Astrocyte (in vitro differentiated cells and primary cell): ENCODE measurements around the gene TTC7B. TPM values are rescaled to one million over a fixed set of nuclear protein-coding genes. Genes with fewer than 3 reads are reported as not detected.

Source experiments
- DNase-seq: peaks from one replicate; pipeline ENCODE4 v3.0.0-alpha.2; 2010; ENCODE audit warnings: low read depth
- FAIRE-seq: peaks from 2 replicates; lab custom pipeline; 2011; peaks lifted over from hg19 to GRCh38; lab: Jason Lieb, UNC
- H2AFZ ChIP-seq: 2 replicates; pipeline ENCODE4 v1.6.0; 2012; ENCODE audit warnings: low read depth, low read length, inconsistent platforms
- H3K27ac ChIP-seq: 2 replicates; pipeline ENCODE4 v1.5.1; 2011; ENCODE audit warnings: low read depth, low read length, inconsistent platforms
- H3K27me3 ChIP-seq: 2 replicates; pipeline ENCODE4 v1.6.0; 2011; ENCODE audit warnings: low read length, inconsistent platforms; ENCODE audit not compliant: insufficient read depth
- H3K36me3 ChIP-seq: 2 replicates; pipeline ENCODE4 v1.5.1; 2011; ENCODE audit warnings: low read length, inconsistent platforms; ENCODE audit not compliant: insufficient read depth
- H3K4me1 ChIP-seq: 2 replicates; pipeline ENCODE4 v1.5.1; 2011; ENCODE audit warnings: low read length, inconsistent platforms; ENCODE audit not compliant: insufficient read depth
- H3K4me2 ChIP-seq: 2 replicates; pipeline ENCODE4 v1.6.0; 2012; ENCODE audit warnings: low read length, inconsistent platforms
- H3K4me3 ChIP-seq: 2 replicates; pipeline ENCODE4 v1.5.1; 2011; ENCODE audit warnings: low read depth, mild to moderate bottlenecking, low read length, inconsistent platforms; ENCODE audit not compliant: insufficient read depth
- H3K79me2 ChIP-seq: 2 replicates; pipeline ENCODE4 v1.6.0; 2012; ENCODE audit warnings: mild to moderate bottlenecking, low read length, inconsistent platforms; ENCODE audit not compliant: insufficient read depth
- H3K9ac ChIP-seq: 2 replicates; pipeline ENCODE4 v1.6.0; 2012; ENCODE audit warnings: mild to moderate bottlenecking, low read length, inconsistent platforms
- H3K9me3 ChIP-seq: 2 replicates; pipeline ENCODE4 v1.5.1; 2012; ENCODE audit warnings: low read depth, mild to moderate bottlenecking, low read length, inconsistent platforms; ENCODE audit not compliant: insufficient read depth
- H4K20me1 ChIP-seq: 2 replicates; pipeline ENCODE4 v1.6.0; 2012; ENCODE audit warnings: low read length, inconsistent platforms; ENCODE audit not compliant: insufficient read depth
- H3K27ac Mint-ChIP-seq: one replicate; pipeline ENCODE4 v1.8.0; 2021; ENCODE audit warnings: mild to moderate bottlenecking, mixed read lengths; ENCODE audit not compliant: unreplicated experiment
- H3K27me3 Mint-ChIP-seq: one replicate; pipeline ENCODE4 v1.8.0; 2021; ENCODE audit warnings: low read depth, mixed read lengths; ENCODE audit not compliant: unreplicated experiment
- H3K36me3 Mint-ChIP-seq: one replicate; pipeline ENCODE4 v1.8.0; 2021; ENCODE audit warnings: low read depth, mixed read lengths; ENCODE audit not compliant: unreplicated experiment
- H3K4me1 Mint-ChIP-seq: one replicate; pipeline ENCODE4 v1.8.0; 2021; ENCODE audit warnings: low read depth, mixed read lengths; ENCODE audit not compliant: unreplicated experiment
- H3K4me3 Mint-ChIP-seq: one replicate; pipeline ENCODE4 v1.8.0; 2021; ENCODE audit warnings: mild to moderate bottlenecking, moderate library complexity, mixed read lengths; ENCODE audit not compliant: unreplicated experiment
- H3K9me3 Mint-ChIP-seq: one replicate; pipeline ENCODE4 v1.8.0; 2021; ENCODE audit warnings: mild to moderate bottlenecking, mixed read lengths; ENCODE audit not compliant: unreplicated experiment
- EZH2 ChIP-seq: IDR thresholded peaks from 2 replicates; pipeline ENCODE4 v1.6.1; 2012; ENCODE audit warnings: mild to moderate bottlenecking, low read length, inconsistent platforms; ENCODE audit not compliant: insufficient read depth
- total RNA-seq: library from RNA; stranded (reverse); gene quantifications from 2 replicates; pipeline ENCODE4 v1.2.1, GENCODE V29; 2021
- TF ChIP-seq, protein P1 (sequence below): IDR thresholded peaks from 2 replicates; pipeline ENCODE4 v1.5.1; 2011; ENCODE audit warnings: low read depth, mild to moderate bottlenecking, inconsistent platforms, low read length, moderate library complexity; ENCODE audit not compliant: insufficient read depth

The TTC7B gene
- total RNA-seq, 1 donor from 2014 or later = 42.1 TPM

GRCh38 chr14:90568405-90568804 is 247.8 kb downstream of the TTC7B start:
- Histone ChIP-seq H3K9me3 (no peaks in the 10 kb centered on the region), H3K27ac (no peak overlapping the region), H3K9ac (no peak overlapping the region), H2AFZ (no peak overlapping the region), H3K27me3 (no peaks in the 10 kb centered on the region), H3K4me3 (no peak overlapping the region), H3K4me1 (no peaks in the 10 kb centered on the region), H3K79me2 (no peaks in the 10 kb centered on the region), H3K4me2 (no peak overlapping the region), H3K36me3 (no peaks in the 10 kb centered on the region), H4K20me1 (no peaks in the 10 kb centered on the region)
- peaks cover 14% of the 10 kb centered on the region for H3K4me1 Mint-ChIP-seq
- FAIRE-seq (no peak), DNase-seq (no peak)
- H3K36me3 Mint-ChIP-seq = peaks cover 33% of the 10 kb centered on the region
- H3K4me3 Mint-ChIP-seq = no peak overlapping the region
- H3K9me3 Mint-ChIP-seq = peaks cover 6% of the 10 kb centered on the region
- H3K27me3 Mint-ChIP-seq = peaks cover under 1% of the 10 kb centered on the region
- H3K27ac Mint-ChIP-seq = peak overlapping the region; percentile 20
- TF ChIP-seq, protein P1, sequence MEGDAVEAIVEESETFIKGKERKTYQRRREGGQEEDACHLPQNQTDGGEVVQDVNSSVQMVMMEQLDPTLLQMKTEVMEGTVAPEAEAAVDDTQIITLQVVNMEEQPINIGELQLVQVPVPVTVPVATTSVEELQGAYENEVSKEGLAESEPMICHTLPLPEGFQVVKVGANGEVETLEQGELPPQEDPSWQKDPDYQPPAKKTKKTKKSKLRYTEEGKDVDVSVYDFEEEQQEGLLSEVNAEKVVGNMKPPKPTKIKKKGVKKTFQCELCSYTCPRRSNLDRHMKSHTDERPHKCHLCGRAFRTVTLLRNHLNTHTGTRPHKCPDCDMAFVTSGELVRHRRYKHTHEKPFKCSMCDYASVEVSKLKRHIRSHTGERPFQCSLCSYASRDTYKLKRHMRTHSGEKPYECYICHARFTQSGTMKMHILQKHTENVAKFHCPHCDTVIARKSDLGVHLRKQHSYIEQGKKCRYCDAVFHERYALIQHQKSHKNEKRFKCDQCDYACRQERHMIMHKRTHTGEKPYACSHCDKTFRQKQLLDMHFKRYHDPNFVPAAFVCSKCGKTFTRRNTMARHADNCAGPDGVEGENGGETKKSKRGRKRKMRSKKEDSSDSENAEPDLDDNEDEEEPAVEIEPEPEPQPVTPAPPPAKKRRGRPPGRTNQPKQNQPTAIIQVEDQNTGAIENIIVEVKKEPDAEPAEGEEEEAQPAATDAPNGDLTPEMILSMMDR = no peak
- no peak for TF ChIP-seq EZH2

- Mint-ChIP-seq H3K4me1 (peaks cover 14% of the 10 kb centered on the region), H3K9me3 (peaks cover 6% of the 10 kb centered on the region), H3K36me3 (peaks cover 33% of the 10 kb centered on the region), H3K4me3 (peak overlapping the region; percentile 16), H3K27me3 (no peaks in the 10 kb centered on the region), H3K27ac (no peak overlapping the region)
- Histone ChIP-seq H3K9ac (no peak overlapping the region), H3K4me1 (no peaks in the 10 kb centered on the region), H2AFZ (no peak overlapping the region), H3K79me2 (no peaks in the 10 kb centered on the region), H3K27ac (no peak overlapping the region), H3K27me3 (no peaks in the 10 kb centered on the region), H3K4me3 (no peak overlapping the region), H4K20me1 (peaks cover 1% of the 10 kb centered on the region), H3K36me3 (no peaks in the 10 kb centered on the region), H3K9me3 (no peaks in the 10 kb centered on the region), H3K4me2 (no peak overlapping the region)
- DNase-seq = no peak
- FAIRE-seq = no peak
- TF ChIP-seq, protein P1 = no peak
- TF ChIP-seq EZH2 = no peak
Measured at GRCh38 chr14:90567991-90568390, 248.2 kb downstream of the TTC7B start.

- H3K27ac ChIP-seq = no peak overlapping the region
- Mint-ChIP-seq H3K4me3 (no peak overlapping the region), H3K4me1 (peaks cover 14% of the 10 kb centered on the region), H3K9me3 (peaks cover 6% of the 10 kb centered on the region), H3K36me3 (peaks cover 25% of the 10 kb centered on the region), H3K27ac (no peak overlapping the region), H3K27me3 (no peaks in the 10 kb centered on the region)
- H3K36me3 ChIP-seq = no peaks in the 10 kb centered on the region
- no peak for FAIRE-seq
- no peak overlapping the region for H3K4me3 ChIP-seq
- no peaks in the 10 kb centered on the region for H3K4me1 ChIP-seq
- no peak overlapping the region for H2AFZ ChIP-seq
- no peaks in the 10 kb centered on the region for H3K9me3 ChIP-seq
- no peak for TF ChIP-seq EZH2
- TF ChIP-seq, protein P1 = no peak
- peaks cover 6% of the 10 kb centered on the region for H4K20me1 ChIP-seq
- H3K9ac ChIP-seq = no peak overlapping the region
- H3K27me3 ChIP-seq = no peaks in the 10 kb centered on the region
- DNase-seq = no peak
- H3K4me2 ChIP-seq = no peak overlapping the region
- no peaks in the 10 kb centered on the region for H3K79me2 ChIP-seq
Measured at GRCh38 chr14:90567191-90567590, 249.0 kb downstream of the TTC7B start.
